Neural progenitor cell (in vitro differentiated cells): ENCODE results near the gene FBXW11.

Experiments
- EZH2 ChIP-seq: fragments of 200-600 bp; sonication (generic); IDR thresholded peaks from 2 replicates; pipeline ENCODE4 v1.6.1; 2017; ENCODE audit warnings: antibody characterized with exemption, mild to moderate bottlenecking, moderate library complexity
- EZH2phosphoT487 ChIP-seq: fragments of 200-600 bp; sonication (generic); IDR thresholded peaks from 2 replicates; pipeline ENCODE4 v1.6.1; 2017; ENCODE audit warnings: antibody characterized with exemption

- TF ChIP-seq EZH2phosphoT487 (no peak), EZH2 (no peak)
These were observed 13.6 kb downstream of the FBXW11 start for GRCh38 chr5:171992813-171993212.
